Posterior vena cava (tissue), 2 donors: ENCODE measurements around the gene APOC1. TPM values are rescaled to one million over a fixed set of nuclear protein-coding genes. Genes with fewer than 3 reads are reported as not detected.
"Not testable (repeated sequence)": the region's sequence is repeated elsewhere in the genome, so short reads cannot be mapped to it uniquely, and the experiment has no call there.

ENCODE experiments used
- DNase-seq: peaks from one replicate; pipeline ENCODE4 v3.0.0-alpha.2; 2020; ENCODE audit warnings: low spot score
- intact Hi-C, 2 donors: fragments of 100-400 bp; cut with DNase I; formaldehyde crosslinking; loops; one replicate each; pipeline versions ENCODE4 v1.14.1 to v1.14.2; 2022 to 2023
- total RNA-seq, 2 donors: library from RNA; stranded (reverse); fragmentation: NEBNext Ultra II Directional; extraction: Animal tissue kit (Norgen Biotek cat#: 25700); gene quantifications; one replicate each; pipeline ENCODE4 v1.2.1, GENCODE V29; 2021
- donor health status: DM: yes; HTN: yes; CAD: no.
- donor health status: DM: yes; HTN: yes; CAD: no.

The APOC1 gene
- total RNA-seq, 2 donors from 2014 or later = 3.0 to 4.3 TPM

- intact Hi-C loops = no loop called here
- DNase-seq = no peak
These were observed 26.8 kb upstream of the APOC1 start for GRCh38 chr19:44887648-44888047.

GRCh38 chr19:44888335-44888734 lies 26.1 kb upstream of the APOC1 start:
- DNase-seq, intact Hi-C loops: not testable (repeated sequence)

GRCh38 chr19:44889830-44890365 lies 24.5 kb upstream of the APOC1 start:
- intact Hi-C loops = loop anchor here in 1 of 2 donors (5.0 kb wide), 1 partner anchor 43 kb away; the partner anchor contains the start of gene NECTIN2
- no peak for DNase-seq

GRCh38 chr19:44890366-44891015 lies 23.9 kb upstream of the APOC1 start:
- intact Hi-C loops = loop anchor here in 1 of 2 donors (5.0 kb wide), 1 partner anchor 43 kb away; the partner anchor contains the start of gene NECTIN2

GRCh38 chr19:44891016-44891882 lies 23.2 kb upstream of the APOC1 start, which contains the start of gene TOMM40:
Gene TOMM40 (plus strand): TSS chr19:44891254. CDS start chr19:44891416, 162 bp downstream.
- DNase-seq = peak; percentile 100
- intact Hi-C loops = loop anchor here in 1 of 2 donors (5.0 kb wide), 1 partner anchor 44 kb away; the partner anchor contains the start of gene NECTIN2

More at GRCh38 chr19:44890366-44891015, 23.9 kb upstream of the APOC1 start:
- DNase-seq = no peak

GRCh38 chr19:44892932-44893331 lies 21.5 kb upstream of the APOC1 start:
- intact Hi-C loops = loop anchor here in 1 of 2 donors (5.0 kb wide), 1 partner anchor 46 kb away; the partner anchor contains the start of gene NECTIN2
- DNase-seq = no peak

- DNase-seq = no peak
- intact Hi-C loops = loop anchor here in 1 of 2 donors (5.0 kb wide), 1 partner anchor 46 kb away; the partner anchor contains the start of gene NECTIN2
These were observed 20.9 kb upstream of the APOC1 start for GRCh38 chr19:44893332-44894051.

- intact Hi-C loops = loop anchor here in 1 of 2 donors (5.0 kb wide), 1 partner anchor 47 kb away; the partner anchor contains the start of gene NECTIN2
- no peak for DNase-seq
These were observed 20.4 kb upstream of the APOC1 start for GRCh38 chr19:44894052-44894400.

- no peak for DNase-seq
- intact Hi-C loops = loop anchor here in 1 of 2 donors (5.0 kb wide), 1 partner anchor 48 kb away; the partner anchor contains the start of gene NECTIN2
These were observed 19.5 kb upstream of the APOC1 start for GRCh38 chr19:44894946-44895345.

GRCh38 chr19:44897835-44898234 lies 16.6 kb upstream of the APOC1 start:
- no peak for DNase-seq
- intact Hi-C loops = no loop called here

- no peak for DNase-seq
- intact Hi-C loops = no loop called here
These were observed 13.8 kb upstream of the APOC1 start for GRCh38 chr19:44900328-44901244.

- intact Hi-C loops = no loop called here
- no peak for DNase-seq
These were observed 11.2 kb upstream of the APOC1 start for GRCh38 chr19:44903216-44903601.

GRCh38 chr19:44903602-44904425 lies 10.6 kb upstream of the APOC1 start:
- peak; percentile 93 for DNase-seq
- intact Hi-C loops = loop anchor here in 1 of 2 donors (2.0 kb wide), 1 partner anchor 47 kb away; no protein-coding TSS in a partner anchor

GRCh38 chr19:44904426-44904994 lies 9.9 kb upstream of the APOC1 start:
- no peak for DNase-seq
- intact Hi-C loops = loop anchor here in 1 of 2 donors (2.0 kb wide), 1 partner anchor 46 kb away; no protein-coding TSS in a partner anchor

- DNase-seq = no peak
- intact Hi-C loops = loop anchor here (2.0 to 5.0 kb wide), 2 partner anchors 37 to 45 kb away; partner anchors contain the start of gene APOC4 (in 1 of the 2)
These were observed 8.8 kb upstream of the APOC1 start, which contains the start of gene APOE for GRCh38 chr19:44905437-44906160. Gene APOE (plus strand): TSS chr19:44905796. CDS start chr19:44906625, 829 bp downstream.

- intact Hi-C loops = loop anchor here in 1 of 2 donors (5.0 kb wide), 1 partner anchor 35 kb away; the partner anchor contains the start of gene APOC4
- DNase-seq = no peak
These were observed 6.8 kb upstream of the APOC1 start for GRCh38 chr19:44907613-44908012.
